Gastrocnemius medialis (tissue), 4 donors: ENCODE data around the gene ALPI. TPM values are rescaled to one million over a fixed set of nuclear protein-coding genes. Genes with fewer than 3 reads are reported as not detected.
"Not testable (repeated sequence)": the region's sequence is repeated elsewhere in the genome, so short reads cannot be mapped to it uniquely, and the experiment has no call there.

ENCODE experiments used
- ATAC-seq, 2 donors: fragments of 150-250 bp; one replicate each; pipeline ENCODE4 v1.9.1; 2016
- DNase-seq, 2 donors: peaks; one replicate each; pipeline ENCODE4 v3.0.0-alpha.2; 2019
- H3K27ac ChIP-seq, 4 donors: fragments of 200-600 bp; sonication (generic); 1 replicate in 1 of 4; 2 replicates in 3 of 4; pipeline ENCODE4 v1.5.1; 2016 to 2018; ENCODE audit warnings: mild to moderate bottlenecking in 2 of 4, moderate library complexity in 1 of 4
- H3K27me3 ChIP-seq, 3 donors: fragments of 200-600 bp; sonication (generic) in 2 of 3; 1 replicate in 1 of 3; 2 replicates in 2 of 3; pipeline versions ENCODE4 v1.5.1 to v1.6.0; 2016 to 2019; ENCODE audit warnings: mild to moderate bottlenecking in 1 of 3, moderate library complexity in 1 of 3
- H3K36me3 ChIP-seq, 2 donors: fragments of 200-600 bp; sonication (generic) in 1 of 2; one replicate each; pipeline ENCODE4 v1.5.1; 2017 to 2018
- H3K4me1 ChIP-seq, 2 donors: fragments of 200-600 bp; sonication (generic) in 1 of 2; one replicate each; pipeline ENCODE4 v1.5.1; 2016 to 2017; ENCODE audit warnings: mild to moderate bottlenecking in 2 of 2
- H3K4me3 ChIP-seq, 4 donors: fragments of 200-600 bp; sonication (generic) in 3 of 4; 1 replicate in 1 of 4; 2 replicates in 3 of 4; pipeline ENCODE4 v1.5.1; 2016 to 2019; ENCODE audit warnings: mild to moderate bottlenecking in 2 of 4
- H3K9me3 ChIP-seq, 3 donors: fragments of 200-600 bp; sonication (generic) in 2 of 3; 1 replicate in 1 of 3; 2 replicates in 2 of 3; pipeline ENCODE4 v1.5.1; 2016 to 2019
- CTCF ChIP-seq, 5 experiments: fragments of 450-650 bp in 3 of 5; fragments of 200-600 bp in 2 of 5; sonication (generic) in 2 of 5; IDR thresholded peaks in 4 of 5; conservative IDR thresholded peaks in 1 of 5; 1 replicate in 4 of 5; 2 replicates in 1 of 5; pipeline ENCODE4 v1.5.1; 2016 to 2019; ENCODE audit warnings: antibody characterized with exemption in 5 of 5, mild to moderate bottlenecking in 3 of 5, moderate library complexity in 3 of 5
- POLR2A ChIP-seq, 2 donors: fragments of 450-650 bp; IDR thresholded peaks; one replicate each; pipeline ENCODE4 v1.6.1; 2017; ENCODE audit warnings: antibody characterized with exemption in 2 of 2, mild to moderate bottlenecking in 2 of 2, moderate library complexity in 2 of 2
- in situ Hi-C, 4 donors: fragments of 200-750 bp; cut with MboI; loops; one replicate each; pipeline versions ENCODE4 v1.15.0 to v1.8.0; 2017; ENCODE audit warnings: low sequenced_read_pairs in 4 of 4
- intact Hi-C: fragments of 100-400 bp; cut with DNase I; formaldehyde crosslinking; loops from one replicate; pipeline ENCODE4 v1.15.1; 2023; ENCODE audit warnings: low total_unique reads
- total RNA-seq, 4 donors: library from RNA; depleted of rRNA; stranded (reverse); fragments of >200 nt; gene quantifications; one replicate each; pipeline versions ENCODE4 v1.1.0 to v1.2.3, GENCODE V29; 2016

ALPI gene
- total RNA-seq, 4 donors from 2014 or later, result not detected

GRCh38 chr2:232447638-232448303 lies 8.2 kb upstream of the ALPI start:
- DNase-seq (no peak), ATAC-seq (no peak)
- Histone ChIP-seq H3K27me3 (no peaks in the 10 kb centered on the region), H3K9me3 (no peaks in the 10 kb centered on the region), H3K4me1 (peaks cover 3 to 6% of the 10 kb centered on the region in 2 donors), H3K36me3 (no peaks in the 10 kb centered on the region), H3K4me3 (no peak overlapping the region), H3K27ac (no peak overlapping the region)
- TF ChIP-seq CTCF (IDR thresholded peaks at IDR 0.05 in 4 of 5, conservative IDR thresholded peaks at IDR 0.05 in 1 of 5) (no peak), POLR2A (IDR thresholded peaks at IDR 0.05) (no peak)
- in situ Hi-C loops, result loop anchor here in 3 of 4 donors (25.0 kb wide), 1 partner anchor 535 kb away; no protein-coding TSS in a partner anchor
- intact Hi-C loops, result loop anchor here (10.0 kb wide), 1 partner anchor 123 kb away; no protein-coding TSS in a partner anchor

GRCh38 chr2:232448304-232448690 lies 7.7 kb upstream of the ALPI start:
- H3K36me3 ChIP-seq, result no peaks in the 10 kb centered on the region
- in situ Hi-C loops, result loop anchor here in 3 of 4 donors (25.0 kb wide), 1 partner anchor 536 kb away; no protein-coding TSS in a partner anchor

GRCh38 chr2:232449964-232450363 lies 6.0 kb upstream of the ALPI start:
- intact Hi-C loops, result loop anchor here (10.0 kb wide), 1 partner anchor 125 kb away; no protein-coding TSS in a partner anchor
- Histone ChIP-seq H3K36me3 (no peaks in the 10 kb centered on the region), H3K4me3 (no peak overlapping the region), H3K9me3 (no peaks in the 10 kb centered on the region), H3K27me3 (no peaks in the 10 kb centered on the region), H3K4me1 (no peaks in the 10 kb centered on the region), H3K27ac (no peak overlapping the region)
- no peak for DNase-seq
- TF ChIP-seq CTCF (IDR thresholded peaks at IDR 0.05 in 4 of 5, conservative IDR thresholded peaks at IDR 0.05 in 1 of 5), result no peak
- in situ Hi-C loops, result loop anchor here (10.0 to 25.0 kb wide), 2 partner anchors 65 to 538 kb away; no protein-coding TSS in a partner anchor
- no peak for ATAC-seq

More at GRCh38 chr2:232448304-232448690, 7.7 kb upstream of the ALPI start:
- no peaks in the 10 kb centered on the region for H3K9me3 ChIP-seq
- intact Hi-C loops, result loop anchor here (10.0 kb wide), 1 partner anchor 123 kb away; no protein-coding TSS in a partner anchor
- no peak for TF ChIP-seq POLR2A (IDR thresholded peaks at IDR 0.05)
- no peak for TF ChIP-seq CTCF (IDR thresholded peaks at IDR 0.05 in 4 of 5, conservative IDR thresholded peaks at IDR 0.05 in 1 of 5)
- H3K4me3 ChIP-seq, result no peak overlapping the region
- H3K27me3 ChIP-seq, result no peaks in the 10 kb centered on the region
- no peak for ATAC-seq
- peaks cover 3 to 6% of the 10 kb centered on the region in 2 donors for H3K4me1 ChIP-seq
- H3K27ac ChIP-seq, result no peak overlapping the region
- no peak for DNase-seq

GRCh38 chr2:232451645-232452044 lies 4.3 kb upstream of the ALPI start:
- H3K27ac ChIP-seq, H3K27me3 ChIP-seq, intact Hi-C loops, H3K9me3 ChIP-seq, H3K4me3 ChIP-seq, ATAC-seq, DNase-seq, H3K4me1 ChIP-seq, H3K36me3 ChIP-seq: not testable (repeated sequence)
- in situ Hi-C loops, result loop anchor here in 1 of 4 donors (10.0 kb wide), 1 partner anchor 63 kb away; no protein-coding TSS in a partner anchor

GRCh38 chr2:232454630-232455029 lies 1.3 kb upstream of the ALPI start:
- Histone ChIP-seq H3K9me3 (no peaks in the 10 kb centered on the region), H3K27me3 (peaks cover 0 to 13% (median 0%) of the 10 kb centered on the region in 3 donors), H3K27ac (no peak overlapping the region), H3K36me3 (no peaks in the 10 kb centered on the region), H3K4me1 (no peaks in the 10 kb centered on the region), H3K4me3 (no peak overlapping the region)
- in situ Hi-C loops, result loop anchor here in 1 of 4 donors (10.0 kb wide), 1 partner anchor 60 kb away; no protein-coding TSS in a partner anchor
- intact Hi-C loops, result no loop called here
- no peak for DNase-seq
- ATAC-seq, result no peak
- TF ChIP-seq CTCF (IDR thresholded peaks at IDR 0.05 in 4 of 5, conservative IDR thresholded peaks at IDR 0.05 in 1 of 5) (no peak), POLR2A (IDR thresholded peaks at IDR 0.05) (no peak)
